Hepatocyte (in vitro differentiated cells): ENCODE results near the gene RALGPS2.

Experiments used
- CTCF ChIP-seq: fragments of 200-600 bp; sonication (generic); IDR thresholded peaks from 2 replicates; pipeline ENCODE4 v1.5.1; 2016; ENCODE audit warnings: antibody characterized with exemption, mild to moderate bottlenecking; ENCODE audit not compliant: poor library complexity
- EZH2 ChIP-seq: fragments of 200-600 bp; sonication (generic); IDR thresholded peaks from 2 replicates; pipeline ENCODE4 v1.6.1; 2016; ENCODE audit warnings: antibody characterized with exemption, mild to moderate bottlenecking, borderline replicate concordance
- EZH2phosphoT487 ChIP-seq: fragments of 200-600 bp; sonication (generic); IDR thresholded peaks from one replicate; pipeline ENCODE4 v1.6.1; 2018; ENCODE audit warnings: antibody characterized with exemption, mild to moderate bottlenecking, low read depth, moderate library complexity; ENCODE audit not compliant: unreplicated experiment, severe bottlenecking

- TF ChIP-seq CTCF: no peak
- no peak for TF ChIP-seq EZH2
- TF ChIP-seq EZH2phosphoT487: no peak
Measured at GRCh38 chr1:178784131-178784536, 59.1 kb downstream of the RALGPS2 start.
